Pancreas (tissue), 10 donors: ENCODE measurements around the gene RGS7. TPM values are rescaled to one million over a fixed set of nuclear protein-coding genes. Genes with fewer than 3 reads are reported as not detected.

Source experiments
- ATAC-seq, 4 donors: fragments of 200-7000 bp; cut with Tn5 transposase; one replicate each; pipeline versions ENCODE4 v1.8.0 to v1.9.1; 2020; ENCODE audit warnings: mild to moderate bottlenecking in 4 of 4, moderate library complexity in 4 of 4
- DNase-seq, 6 donors: peaks; one replicate each; pipeline ENCODE4 v3.0.0-alpha.2; 2020
- FAIRE-seq: peaks from 2 replicates; lab custom pipeline; 2012; peaks lifted over from hg19 to GRCh38; lab: Jason Lieb, UNC
- H3K27ac ChIP-seq, 4 donors: fragments of 200-600 bp; sonication (generic); 1 replicate in 3 of 4; 2 replicates in 1 of 4; pipeline versions ENCODE4 v1.5.0 to v1.8.0; 2020
- H3K27me3 ChIP-seq, 4 donors: fragments of 200-600 bp; one replicate each; pipeline ENCODE4 v1.8.0; 2021
- H3K36me3 ChIP-seq, 3 donors: fragments of 200-600 bp; sonication (generic) in 1 of 3; one replicate each; pipeline versions ENCODE4 v1.5.0 to v1.8.0; 2020 to 2021
- H3K4me1 ChIP-seq, 3 donors: fragments of 200-600 bp; one replicate each; pipeline ENCODE4 v1.8.0; 2021
- H3K4me3 ChIP-seq, 4 donors: fragments of 200-600 bp; sonication (generic) in 2 of 4; one replicate each; pipeline versions ENCODE4 v1.5.0 to v1.8.0; 2020 to 2021
- H3K9me3 ChIP-seq, 4 donors: fragments of 200-600 bp; one replicate each; pipeline ENCODE4 v1.8.0; 2021
- WGBS, 2 donors: extraction: QIAGEN DNeasy Blood & Tissue Kit; methylation state at CpG; one replicate each; pipeline ENCODE4 v1.1.7; 2013; 5-methylcytosine and 5-hydroxymethylcytosine counted together
- intact Hi-C, 3 donors: fragments of 100-400 bp; cut with DNase I; formaldehyde crosslinking; loops; one replicate each; pipeline versions ENCODE4 v1.11.1 to v1.14.2; 2022
- polyA plus RNA-seq, 2 donors: library from polyadenylated mRNA; stranded (reverse); fragments of 200-250 nt; gene quantifications; one replicate each; pipeline ENCODE4 v1.2.3, GENCODE V29; 2013
- total RNA-seq, 6 donors: library from RNA; stranded (reverse); fragmentation: NEBNext Ultra II Directional in 4 of 6; extraction: Animal tissue kit (Norgen Biotek cat#: 25700) in 4 of 6; gene quantifications; one replicate each; pipeline versions ENCODE4 v1.2.1 to v1.2.4, GENCODE V29; 2021 to 2023
- TF ChIP-seq, protein P1 (sequence below), 4 donors: fragments of 200-600 bp; sonication (generic) in 3 of 4; IDR thresholded peaks; one replicate each; pipeline versions ENCODE4 v1.5.0 to v1.8.0; 2021; ENCODE audit warnings: antibody characterized with exemption in 4 of 4
- donor health status: healthy with polysubstance abuse.
- donor health status: DM: no; HTN: no; CAD: no; lungs with moderate emphysema.
- donor health status: DM: no; HTN: no; CAD: no.
- donor health status: control.
- donor health status: control.
- donor health status: Bipolar disorder and iron deficiency.
- donor health status: DM: yes; HTN: yes; CAD: no.
- donor health status: DM: no; HTN: no; CAD: no.
- donor health status: DM: no; HTN: no; CAD: no.
- donor health status: DM: yes; HTN: yes; CAD: no.

Gene RGS7
- total and polyA plus RNA-seq, 8 donors, result 0.08 to 4.2 (median 0.33) TPM

DNA sequence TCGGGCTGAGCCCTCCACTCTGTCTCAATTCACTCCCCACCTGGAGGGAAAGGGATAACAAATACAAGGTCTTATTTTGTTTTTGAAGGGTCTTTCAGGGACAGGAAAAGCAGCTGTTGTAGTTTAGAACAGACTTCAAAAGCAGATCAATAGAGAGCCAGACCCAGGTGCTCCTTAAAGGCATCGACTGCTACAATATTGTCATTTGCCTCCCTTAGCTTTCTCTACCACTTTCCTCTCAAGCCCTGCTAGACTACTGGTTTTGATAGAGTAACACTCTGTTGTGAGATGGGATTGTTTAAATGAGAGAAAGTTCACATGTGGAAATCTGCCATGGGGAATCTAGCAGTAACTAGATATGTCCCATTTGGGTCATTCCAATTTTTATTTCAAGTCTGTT is 24.0 kb downstream of the RGS7 start:
- no peak overlapping the region for H3K4me3 ChIP-seq
- H3K9me3 ChIP-seq, result no peaks in the 10 kb centered on the region
- H3K36me3 ChIP-seq, result no peaks in the 10 kb centered on the region
- no peaks in the 10 kb centered on the region for H3K4me1 ChIP-seq
- FAIRE-seq (no peak), DNase-seq (no peak), ATAC-seq (no peak)
- no peaks in the 10 kb centered on the region for H3K27me3 ChIP-seq
- H3K27ac ChIP-seq, result no peak overlapping the region
- TF ChIP-seq, protein P1, sequence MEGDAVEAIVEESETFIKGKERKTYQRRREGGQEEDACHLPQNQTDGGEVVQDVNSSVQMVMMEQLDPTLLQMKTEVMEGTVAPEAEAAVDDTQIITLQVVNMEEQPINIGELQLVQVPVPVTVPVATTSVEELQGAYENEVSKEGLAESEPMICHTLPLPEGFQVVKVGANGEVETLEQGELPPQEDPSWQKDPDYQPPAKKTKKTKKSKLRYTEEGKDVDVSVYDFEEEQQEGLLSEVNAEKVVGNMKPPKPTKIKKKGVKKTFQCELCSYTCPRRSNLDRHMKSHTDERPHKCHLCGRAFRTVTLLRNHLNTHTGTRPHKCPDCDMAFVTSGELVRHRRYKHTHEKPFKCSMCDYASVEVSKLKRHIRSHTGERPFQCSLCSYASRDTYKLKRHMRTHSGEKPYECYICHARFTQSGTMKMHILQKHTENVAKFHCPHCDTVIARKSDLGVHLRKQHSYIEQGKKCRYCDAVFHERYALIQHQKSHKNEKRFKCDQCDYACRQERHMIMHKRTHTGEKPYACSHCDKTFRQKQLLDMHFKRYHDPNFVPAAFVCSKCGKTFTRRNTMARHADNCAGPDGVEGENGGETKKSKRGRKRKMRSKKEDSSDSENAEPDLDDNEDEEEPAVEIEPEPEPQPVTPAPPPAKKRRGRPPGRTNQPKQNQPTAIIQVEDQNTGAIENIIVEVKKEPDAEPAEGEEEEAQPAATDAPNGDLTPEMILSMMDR (IDR thresholded peaks at IDR 0.05), result no peak
- intact Hi-C loops, result no loop called here
- 47 to 51% methylated on average over 2 of the region's 2 CpGs for WGBS, 2 donors

DNA sequence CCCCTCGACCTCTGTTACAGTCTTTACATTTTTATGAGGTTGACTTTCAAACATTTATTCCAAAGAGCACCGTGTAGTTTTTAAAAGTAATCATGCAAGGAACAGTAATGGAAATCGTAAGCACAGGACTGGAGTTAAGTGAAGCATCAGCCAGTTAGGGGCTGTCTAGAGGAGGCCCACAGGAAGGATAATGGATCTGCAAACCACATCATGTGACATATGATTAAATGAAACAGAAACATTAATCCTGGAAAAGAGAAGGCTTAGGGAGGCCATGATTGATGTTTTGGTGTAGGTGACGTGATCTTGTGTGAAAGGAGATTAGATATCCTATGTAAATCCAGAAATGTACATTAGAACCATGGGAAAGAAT is 25.0 kb downstream of the RGS7 start:
- TF ChIP-seq, protein P1 (IDR thresholded peaks at IDR 0.05), result no peak
- no peaks in the 10 kb centered on the region for H3K36me3 ChIP-seq
- no peak overlapping the region for H3K4me3 ChIP-seq
- no peaks in the 10 kb centered on the region for H3K4me1 ChIP-seq
- no peak overlapping the region for H3K27ac ChIP-seq
- ATAC-seq (no peak), DNase-seq (no peak), FAIRE-seq (no peak)
- WGBS, 2 donors, result 42 to 54% methylated on average over 4 of the region's 4 CpGs
- H3K27me3 ChIP-seq, result no peaks in the 10 kb centered on the region
- intact Hi-C loops, result no loop called here
- H3K9me3 ChIP-seq, result no peaks in the 10 kb centered on the region

DNA sequence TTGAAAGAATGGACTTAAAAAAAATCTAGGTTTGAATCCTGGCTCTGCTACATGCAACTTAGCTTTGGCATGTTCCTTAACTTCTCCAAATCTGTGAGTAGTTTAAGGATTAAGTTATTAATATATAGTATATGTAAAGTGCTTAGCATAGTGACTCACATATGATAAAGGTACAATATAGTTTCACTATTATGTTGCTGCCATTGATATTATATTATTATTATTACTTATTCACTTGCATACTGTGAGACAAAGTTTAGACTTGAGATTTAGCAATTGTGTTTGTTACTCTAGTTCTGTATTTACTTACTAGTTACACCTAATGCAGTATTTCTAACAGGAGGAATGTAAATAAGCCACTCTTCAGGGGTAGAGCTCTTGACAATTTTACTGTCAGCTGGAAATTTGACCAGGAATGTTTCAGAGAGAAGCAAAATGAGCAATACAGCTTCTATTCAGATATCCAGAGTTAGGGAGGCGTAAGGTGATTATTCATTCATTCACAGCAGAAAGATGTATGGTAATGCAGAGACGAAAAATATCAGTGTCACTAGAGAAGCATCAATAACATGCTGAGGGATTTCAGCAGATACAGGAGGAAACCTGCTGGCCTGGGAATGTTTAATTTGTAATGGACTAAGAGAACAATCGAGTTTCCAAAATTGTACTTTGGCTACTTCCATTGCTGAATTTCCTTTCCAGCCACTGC is 25.5 kb downstream of the RGS7 start:
- no peak overlapping the region for H3K27ac ChIP-seq
- no peaks in the 10 kb centered on the region for H3K4me1 ChIP-seq
- no peak overlapping the region for H3K4me3 ChIP-seq
- ATAC-seq (no peak), DNase-seq (no peak), FAIRE-seq (no peak)
- no peaks in the 10 kb centered on the region for H3K27me3 ChIP-seq
- intact Hi-C loops, result no loop called here
- WGBS, 2 donors, result 57 to 77% methylated on average over 3 of the region's 3 CpGs
- H3K9me3 ChIP-seq, result no peaks in the 10 kb centered on the region
- H3K36me3 ChIP-seq, result no peaks in the 10 kb centered on the region
- TF ChIP-seq, protein P1 (IDR thresholded peaks at IDR 0.05), result no peak

DNA sequence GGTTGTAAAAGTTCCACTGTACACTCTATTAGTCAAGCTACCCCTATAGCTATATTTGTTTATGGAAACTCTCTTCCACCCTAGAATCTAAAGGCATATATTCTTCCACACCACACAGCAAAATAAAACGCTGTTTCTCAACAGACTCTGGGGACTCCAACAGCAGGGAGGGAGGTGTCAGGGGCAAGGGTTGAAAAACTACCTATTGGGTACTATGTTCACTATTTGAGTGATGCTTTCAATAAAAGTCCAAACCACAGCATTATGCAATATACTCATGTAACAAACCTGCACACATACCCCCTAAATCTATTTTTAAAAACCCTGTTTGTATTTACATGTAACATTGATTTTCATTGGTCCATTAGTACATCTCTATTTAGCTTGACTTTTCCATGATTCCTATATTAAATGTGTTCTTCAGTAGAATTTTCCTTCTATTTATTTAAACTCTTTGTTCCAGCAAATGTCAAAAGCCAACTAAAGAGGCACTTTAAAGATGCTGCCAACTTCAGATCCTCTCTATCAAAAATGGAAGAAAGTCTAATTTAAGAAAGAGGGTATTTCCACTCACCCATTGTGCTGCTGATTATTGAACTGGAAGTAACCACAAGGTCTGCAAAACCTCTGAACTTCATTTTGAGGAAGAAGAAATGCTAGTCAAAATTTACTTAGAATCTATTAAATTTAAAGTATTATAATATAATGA is 26.2 kb downstream of the RGS7 start:
- H3K9me3 ChIP-seq, result no peaks in the 10 kb centered on the region
- no peak for FAIRE-seq
- H3K4me1 ChIP-seq, result no peaks in the 10 kb centered on the region
- H3K27ac ChIP-seq, result no peak overlapping the region
- no peak overlapping the region for H3K4me3 ChIP-seq
- WGBS, 2 donors, result 31 to 61% methylated on average over 1 of the region's 1 CpG
- no peaks in the 10 kb centered on the region for H3K27me3 ChIP-seq
- no peak for DNase-seq
- intact Hi-C loops, result no loop called here
- ATAC-seq, result no peak
- TF ChIP-seq, protein P1 (IDR thresholded peaks at IDR 0.05), result no peak
- H3K36me3 ChIP-seq, result no peaks in the 10 kb centered on the region

DNA sequence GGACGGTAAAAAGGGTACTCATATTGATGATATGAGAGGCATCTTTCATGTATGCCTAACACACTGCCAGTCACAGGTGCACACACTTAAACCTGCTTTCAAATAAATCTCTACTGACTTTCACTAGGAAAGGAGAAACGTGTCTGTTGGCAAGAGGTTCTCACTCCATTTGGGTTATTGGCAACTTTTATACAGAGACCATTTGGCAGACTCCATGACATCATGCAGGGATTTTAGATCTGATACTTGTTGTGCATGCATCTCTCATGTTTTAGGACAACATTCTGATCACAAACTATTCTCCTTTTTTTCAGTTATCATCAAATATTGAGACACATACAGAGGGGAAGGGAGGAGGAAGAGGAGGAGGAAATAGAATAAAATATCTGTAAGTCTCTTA is 31.5 kb downstream of the RGS7 start:
- intact Hi-C loops, result no loop called here
- no peak for DNase-seq
- TF ChIP-seq, protein P1 (IDR thresholded peaks at IDR 0.05), result no peak
- WGBS, 2 donors, result 60 to 62% methylated on average over 2 of the region's 2 CpGs
- no peak for ATAC-seq
- Histone ChIP-seq H3K27me3 (no peaks in the 10 kb centered on the region), H3K36me3 (no peaks in the 10 kb centered on the region), H3K9me3 (no peaks in the 10 kb centered on the region), H3K4me1 (no peaks in the 10 kb centered on the region), H3K27ac (no peak overlapping the region), H3K4me3 (no peak overlapping the region)
- no peak for FAIRE-seq
